Measurements from ENCODE around the gene IGLON5.

Gene IGLON5

GRCh38 chr19:51339687-51340656 is 28.5 kb downstream of the IGLON5 start:
- DNase-seq = peak; percentile 78

GRCh38 chr19:51341066-51341465 is 29.6 kb downstream of the IGLON5 start:
- no peak for DNase-seq

GRCh38 chr19:51341976-51342580 is 30.6 kb downstream of the IGLON5 start, which contains the start of gene VSIG10L:
Gene VSIG10L (minus strand): TSS chr19:51342139. CDS start chr19:51342124, 15 bp downstream.
- no peak for DNase-seq

GRCh38 chr19:51342631-51343569 is 31.5 kb downstream of the IGLON5 start:
- no peak for DNase-seq

- no peak for DNase-seq
Measured at GRCh38 chr19:51345076-51345620, 33.7 kb downstream of the IGLON5 start.

- no peak for DNase-seq
Measured at GRCh38 chr19:51346742-51347141, 35.3 kb downstream of the IGLON5 start.

GRCh38 chr19:51347209-51347928 is 35.9 kb downstream of the IGLON5 start:
- DNase-seq = no peak

- DNase-seq = no peak
Measured at GRCh38 chr19:51351266-51351990, 40.0 kb downstream of the IGLON5 start.

GRCh38 chr19:51352783-51353360 is 41.4 kb downstream of the IGLON5 start:
- no peak for DNase-seq

- no peak for DNase-seq
Measured at GRCh38 chr19:51354103-51354741, 42.8 kb downstream of the IGLON5 start.

- DNase-seq = no peak
Measured at GRCh38 chr19:51354742-51355148, 43.3 kb downstream of the IGLON5 start.

GRCh38 chr19:51356159-51356801 is 44.8 kb downstream of the IGLON5 start:
- no peak for DNase-seq

- DNase-seq = no peak
Measured at GRCh38 chr19:51357952-51358351, 46.5 kb downstream of the IGLON5 start.

- DNase-seq = no peak
Measured at GRCh38 chr19:51359294-51359693, 47.9 kb downstream of the IGLON5 start.

- no peak for DNase-seq
Measured at GRCh38 chr19:51361239-51361638, 49.8 kb downstream of the IGLON5 start.

GRCh38 chr19:51364200-51365106 is 53.0 kb downstream of the IGLON5 start:
- DNase-seq = no peak

GRCh38 chr19:51365211-51365964 is 53.9 kb downstream of the IGLON5 start:
- DNase-seq = no peak

- no peak for DNase-seq
Measured at GRCh38 chr19:51365965-51366388, 54.5 kb downstream of the IGLON5 start, which contains the start of gene ETFB. Gene ETFB (minus strand): TSS chr19:51366388. CDS start chr19:51366326, 62 bp downstream.

Data from NCI-H1436 treated with DMSO at 0.1 percent for 48 hours (cell line).